GM23338 (cell line): ENCODE results near the gene PFKM. TPM values are rescaled to one million over a fixed set of nuclear protein-coding genes. Genes with fewer than 3 reads are reported as not detected.

Source experiments
- ATAC-seq: fragments of 200-7000 bp; cut with Tn5 transposase; 3 replicates; pipeline ENCODE4 v1.9.1; 2020
- DNase-seq: peaks from one replicate; pipeline ENCODE4 v3.0.0-alpha.2; 2015; ENCODE audit warnings: low spot score
- H2AFZ ChIP-seq: fragments of 200-600 bp; sonication (generic); 2 replicates; pipeline ENCODE4 v1.8.0; 2016; ENCODE audit warnings: antibody characterized with exemption, mild to moderate bottlenecking, moderate library complexity
- H3F3A ChIP-seq: fragments of 200-600 bp; sonication (generic); replicated peaks from 2 replicates; pipeline ENCODE4 v1.8.0; 2017; ENCODE audit warnings: antibody characterized with exemption, mixed run types, low read depth
- H3K27ac ChIP-seq: fragments of 200-600 bp; sonication (generic); 2 replicates; pipeline ENCODE4 v1.6.1; 2016; ENCODE audit warnings: low read depth
- H3K27me3 ChIP-seq: fragments of 200-600 bp; sonication (generic); 2 replicates; pipeline ENCODE4 v1.8.0; 2016; ENCODE audit warnings: mild to moderate bottlenecking, mixed run types, moderate library complexity; ENCODE audit not compliant: insufficient read depth
- H3K36me3 ChIP-seq: fragments of 200-600 bp; sonication (generic); 2 replicates; pipeline ENCODE4 v1.8.0; 2016; ENCODE audit warnings: mild to moderate bottlenecking; ENCODE audit not compliant: insufficient read depth
- H3K4me1 ChIP-seq: fragments of 200-600 bp; sonication (generic); 2 replicates; pipeline ENCODE4 v1.8.0; 2016; ENCODE audit warnings: mild to moderate bottlenecking, moderate library complexity; ENCODE audit not compliant: insufficient read depth
- H3K4me2 ChIP-seq: fragments of 200-600 bp; sonication (generic); 2 replicates; pipeline ENCODE4 v1.7.1; 2017; ENCODE audit warnings: mixed run types
- H3K4me3 ChIP-seq: fragments of 200-600 bp; sonication (generic); 2 replicates; pipeline ENCODE4 v1.6.1; 2016; ENCODE audit warnings: mixed run types
- H3K79me2 ChIP-seq: fragments of 200-600 bp; sonication (generic); replicated peaks from 2 replicates; pipeline ENCODE4 v1.8.0; 2017; ENCODE audit warnings: mild to moderate bottlenecking; ENCODE audit not compliant: insufficient read depth
- H3K9me2 ChIP-seq: fragments of 200-600 bp; sonication (generic); 2 replicates; pipeline ENCODE4 v1.8.0; 2017; ENCODE audit not compliant: insufficient read depth
- H4K20me1 ChIP-seq: fragments of 200-600 bp; sonication (generic); replicated peaks from 2 replicates; pipeline ENCODE4 v1.8.0; 2017; ENCODE audit warnings: mild to moderate bottlenecking; ENCODE audit not compliant: insufficient read depth
- H3K27ac Mint-ChIP-seq: 2 replicates; pipeline ENCODE4 v1.8.0; 2020; ENCODE audit warnings: inconsistent platforms, mild to moderate bottlenecking, moderate library complexity, mixed read lengths
- H3K27me3 Mint-ChIP-seq: 3 replicates; pipeline ENCODE4 v1.8.0; 2022; ENCODE audit warnings: low read depth, mild to moderate bottlenecking, moderate library complexity, mixed read lengths, inconsistent platforms; ENCODE audit not compliant: insufficient read depth, poor library complexity
- H3K36me3 Mint-ChIP-seq: 3 replicates; pipeline ENCODE4 v1.8.0; 2021; ENCODE audit warnings: low read depth, mild to moderate bottlenecking, inconsistent platforms, moderate library complexity, mixed read lengths
- H3K4me1 Mint-ChIP-seq: 3 replicates; pipeline ENCODE4 v1.8.0; 2020; ENCODE audit warnings: mild to moderate bottlenecking, inconsistent platforms, mixed read lengths
- H3K4me3 Mint-ChIP-seq: 3 replicates; pipeline ENCODE4 v1.8.0; 2021; ENCODE audit warnings: moderate library complexity, mild to moderate bottlenecking, inconsistent platforms, mixed read lengths
- H3K9me3 Mint-ChIP-seq: 3 replicates; pipeline ENCODE4 v1.8.0; 2020; ENCODE audit warnings: moderate library complexity, mild to moderate bottlenecking, inconsistent platforms, mixed read lengths
- CTCF ChIP-seq, 2 experiments: fragments of 200-600 bp in 1 of 2; sonication (generic) in 1 of 2; conservative IDR thresholded peaks; 2 replicates each; pipeline versions ENCODE4 v1.5.1 to v1.6.1; 2016 to 2017; ENCODE audit warnings: antibody characterized with exemption in 2 of 2, low read depth in 2 of 2, mild to moderate bottlenecking in 2 of 2, moderate library complexity in 1 of 2
- ETS1 ChIP-seq: IDR thresholded peaks from 2 replicates; pipeline ENCODE4 v1.6.1; 2016; ENCODE audit warnings: antibody characterized with exemption
- POLR2AphosphoS5 ChIP-seq: IDR thresholded peaks from 2 replicates; pipeline ENCODE4 v1.6.1; 2016; ENCODE audit warnings: antibody characterized with exemption, low read depth
- ZNF462 ChIP-seq: fragments of 250-450 bp; sonication (Bioruptor Pico); IDR thresholded peaks from 2 replicates; pipeline ENCODE4 v1.5.0; 2020; ENCODE audit warnings: mild to moderate bottlenecking, moderate library complexity
- polyA plus RNA-seq: library from polyadenylated mRNA; unstranded; fragments of >200 nt; fragmentation: Nextera tagmentation; extraction: Ambion mirVana; gene quantifications from 2 replicates; pipeline ENCODE4 v1.2.1, GENCODE V29; 2016
- total RNA-seq: library from RNA; depleted of rRNA; stranded (reverse); fragments of >200 nt; shearing (Covaris generic); gene quantifications from 2 replicates; pipeline ENCODE4 v1.2.3, GENCODE V29; 2014

PFKM gene
- total and polyA plus RNA-seq, 2 experiments from 2014 or later: 47.2 to 82.5 TPM

- Histone ChIP-seq H3K36me3 (peaks cover 38% of the 10 kb centered on the region; the same call in 1 of the 2 replicates), H3K27me3 (no peaks in the 10 kb centered on the region), H3F3A (no peaks in the 10 kb centered on the region), H3K27ac (no peak overlapping the region), H3K4me3 (no peak overlapping the region), H3K9me2 (no peaks in the 10 kb centered on the region), H3K79me2 (no peaks in the 10 kb centered on the region), H4K20me1 (0 out of 2 replicates have a peak, but pooled peaks cover 4% of the 10 kb centered on the region), H3K4me1 (no peaks in the 10 kb centered on the region), H2AFZ (no peak overlapping the region), H3K4me2 (no peak overlapping the region)
- peak in 1 of 2 experiments; percentile 50; a peak in 3 of 4 replicates for TF ChIP-seq CTCF (conservative IDR thresholded peaks at IDR 0.05; ENCODE audit: low read depth in 2 of 2)
- no peak for TF ChIP-seq ZNF462 (CRISPR knock-in tag)
- H3K36me3 Mint-ChIP-seq: peaks cover 37% of the 10 kb centered on the region
- peak; percentile 47 for DNase-seq
- no peak overlapping the region for H3K27ac Mint-ChIP-seq
- H3K4me1 Mint-ChIP-seq: no peaks in the 10 kb centered on the region
- H3K27me3 Mint-ChIP-seq: peaks cover 3% of the 10 kb centered on the region
- no peak overlapping the region for H3K4me3 Mint-ChIP-seq
- no peaks in the 10 kb centered on the region for H3K9me3 Mint-ChIP-seq
- ATAC-seq: no peak
These were observed 35.1 kb upstream of the PFKM start for GRCh38 chr12:48084066-48084465.

- DNase-seq: peak; percentile 4
- Mint-ChIP-seq H3K27ac (no peak overlapping the region), H3K4me1 (no peaks in the 10 kb centered on the region), H3K27me3 (peaks cover 3% of the 10 kb centered on the region), H3K36me3 (peaks cover 37% of the 10 kb centered on the region), H3K4me3 (no peak overlapping the region), H3K9me3 (no peaks in the 10 kb centered on the region)
- Histone ChIP-seq H3K4me3 (no peak overlapping the region), H4K20me1 (0 out of 2 replicates have a peak, but pooled peaks cover 4% of the 10 kb centered on the region), H3F3A (no peaks in the 10 kb centered on the region), H3K27ac (0 out of 2 replicates have a peak overlapping the region, but pooled peaks have one; percentile 24), H3K27me3 (no peaks in the 10 kb centered on the region), H3K36me3 (peaks cover 41% of the 10 kb centered on the region; the same call in 1 of the 2 replicates), H2AFZ (no peak overlapping the region), H3K9me2 (no peaks in the 10 kb centered on the region), H3K4me2 (no peak overlapping the region), H3K4me1 (no peaks in the 10 kb centered on the region), H3K79me2 (no peaks in the 10 kb centered on the region)
- TF ChIP-seq ETS1: no peak
- no peak for TF ChIP-seq POLR2AphosphoS5
- ATAC-seq: no peak
These were observed 34.2 kb upstream of the PFKM start for GRCh38 chr12:48084841-48085460.
